Ovary (tissue), 9 donors: ENCODE data around the gene CEP128. TPM values are rescaled to one million over a fixed set of nuclear protein-coding genes. Genes with fewer than 3 reads are reported as not detected.

ENCODE experiments used
- DNase-seq, 5 donors: peaks; one replicate each; pipeline ENCODE4 v3.0.0-alpha.2; 2019 to 2020
- H3K27ac ChIP-seq, 2 donors: fragments of 200-600 bp; one replicate each; pipeline versions ENCODE4 v1.5.1 to v1.8.0; 2019 to 2022
- H3K27me3 ChIP-seq: fragments of 200-600 bp; one replicate; pipeline ENCODE4 v1.8.0; 2022
- H3K36me3 ChIP-seq: fragments of 200-600 bp; sonication (generic); one replicate; pipeline ENCODE4 v1.5.1; 2019
- H3K4me1 ChIP-seq: one replicate; pipeline ENCODE4 v1.8.1; 2013; ENCODE audit warnings: mild to moderate bottlenecking, moderate library complexity; ENCODE audit not compliant: insufficient read depth
- H3K4me3 ChIP-seq: fragments of 200-600 bp; sonication (generic); one replicate; pipeline ENCODE4 v1.5.1; 2017
- H3K9me3 ChIP-seq, 2 donors: fragments of 200-600 bp in 1 of 2; sonication (generic) in 1 of 2; one replicate each; pipeline versions ENCODE4 v1.5.1 to v1.8.1; 2013 to 2019; ENCODE audit warnings: mild to moderate bottlenecking in 1 of 2, moderate library complexity in 1 of 2
- EP300 ChIP-seq: sonication (generic); formaldehyde crosslinking; IDR thresholded peaks from one replicate; pipeline ENCODE4 v1.6.1; 2017; ENCODE audit warnings: antibody characterized with exemption
- POLR2A ChIP-seq: fragments of 450-650 bp; IDR thresholded peaks from one replicate; pipeline ENCODE4 v1.6.1; 2017; ENCODE audit warnings: antibody characterized with exemption, mild to moderate bottlenecking, moderate library complexity
- WGBS, 3 donors: extraction: QIAGEN DNeasy Blood & Tissue Kit in 1 of 3; methylation state at CpG; one replicate each; pipeline versions ENCODE4 v1.1.5 to v1.1.7; 2013 to 2017; 5-methylcytosine and 5-hydroxymethylcytosine counted together
- intact Hi-C, 4 donors: fragments of 100-400 bp; cut with DNase I; formaldehyde crosslinking; loops; one replicate each; pipeline versions ENCODE4 v1.11.0 to v1.15.1; 2022 to 2023
- polyA plus RNA-seq, 2 donors: library from polyadenylated mRNA; stranded (reverse); fragments of 200-250 nt in 1 of 2; fragments of 350-450 nt in 1 of 2; fragmentation: Illumina TruSeq in 1 of 2; extraction: RNeasy Lipid Tissue Mini Kit (QIAGEN cat#74804) in 1 of 2; gene quantifications; one replicate each; pipeline ENCODE4 v1.2.3, GENCODE V29; 2013 to 2014
- small RNA-seq: library from RNA; depleted of rRNA; stranded (forward); fragments of <200 nt; gene quantifications from one replicate; pipeline ENCODE3, GENCODE V24; 2016
- total RNA-seq, 7 donors: library from RNA; depleted of rRNA in 2 of 7; stranded (reverse); fragments of >200 nt in 2 of 7; fragmentation: NEBNext Ultra II Directional in 3 of 7; extraction: Animal tissue kit (Norgen Biotek cat#: 25700) in 3 of 7; gene quantifications; one replicate each; pipeline versions ENCODE4 v1.1.0 to v1.2.4, GENCODE V29; 2016 to 2023
- TF ChIP-seq, protein P1 (sequence below), 3 donors: fragments of 450-650 bp in 2 of 3; fragments of 200-600 bp in 1 of 3; IDR thresholded peaks; one replicate each; pipeline versions ENCODE4 v1.5.1 to v1.8.0; 2016 to 2022; ENCODE audit warnings: antibody characterized with exemption in 3 of 3, mild to moderate bottlenecking in 1 of 3
- donor health status: DM: no; HTN: no; CAD: no; lungs with moderate emphysema.
- donor health status: DM: no; HTN: no; CAD: no.
- donor health status: Bipolar disorder and iron deficiency.
- donor health status: DM: yes; HTN: yes; CAD: no.
- donor health status: DM: no; HTN: no; CAD: no.
- donor health status: DM: yes; HTN: yes; CAD: no.

The CEP128 gene
- total and polyA plus RNA-seq, 9 donors = 1.5 to 14.3 (median 6.4) TPM

DNA sequence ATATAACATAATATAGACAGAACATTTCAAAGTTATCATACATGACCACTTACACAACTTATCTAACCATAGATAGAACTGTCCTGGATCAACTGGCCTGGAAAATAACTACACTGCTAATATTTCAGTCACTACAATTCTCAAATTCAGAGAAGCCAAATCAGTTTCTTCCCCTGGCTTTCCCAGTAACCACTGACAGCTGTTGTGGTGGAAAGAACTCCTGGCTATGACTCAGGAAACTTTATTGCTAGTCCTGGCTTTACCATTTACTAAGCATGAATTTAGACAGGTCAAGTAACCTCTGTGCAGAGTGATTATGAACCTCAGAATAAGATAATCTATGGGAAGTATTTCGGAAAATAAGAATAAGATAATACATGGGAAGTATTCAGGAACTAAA is 485.3 kb downstream of the CEP128 start:
- Histone ChIP-seq H3K4me3 (no peak overlapping the region), H3K36me3 (no peaks in the 10 kb centered on the region), H3K27ac (no peak overlapping the region), H3K9me3 (no peaks in the 10 kb centered on the region), H3K27me3 (no peaks in the 10 kb centered on the region), H3K4me1 (no peaks in the 10 kb centered on the region)
- 46 to 50% (median 47%) methylated on average over 1 of the region's 1 CpG for WGBS, 3 donors
- TF ChIP-seq POLR2A (no peak), EP300 (no peak)
- TF ChIP-seq, protein P1, sequence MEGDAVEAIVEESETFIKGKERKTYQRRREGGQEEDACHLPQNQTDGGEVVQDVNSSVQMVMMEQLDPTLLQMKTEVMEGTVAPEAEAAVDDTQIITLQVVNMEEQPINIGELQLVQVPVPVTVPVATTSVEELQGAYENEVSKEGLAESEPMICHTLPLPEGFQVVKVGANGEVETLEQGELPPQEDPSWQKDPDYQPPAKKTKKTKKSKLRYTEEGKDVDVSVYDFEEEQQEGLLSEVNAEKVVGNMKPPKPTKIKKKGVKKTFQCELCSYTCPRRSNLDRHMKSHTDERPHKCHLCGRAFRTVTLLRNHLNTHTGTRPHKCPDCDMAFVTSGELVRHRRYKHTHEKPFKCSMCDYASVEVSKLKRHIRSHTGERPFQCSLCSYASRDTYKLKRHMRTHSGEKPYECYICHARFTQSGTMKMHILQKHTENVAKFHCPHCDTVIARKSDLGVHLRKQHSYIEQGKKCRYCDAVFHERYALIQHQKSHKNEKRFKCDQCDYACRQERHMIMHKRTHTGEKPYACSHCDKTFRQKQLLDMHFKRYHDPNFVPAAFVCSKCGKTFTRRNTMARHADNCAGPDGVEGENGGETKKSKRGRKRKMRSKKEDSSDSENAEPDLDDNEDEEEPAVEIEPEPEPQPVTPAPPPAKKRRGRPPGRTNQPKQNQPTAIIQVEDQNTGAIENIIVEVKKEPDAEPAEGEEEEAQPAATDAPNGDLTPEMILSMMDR (IDR thresholded peaks at IDR 0.05) = no peak
- intact Hi-C loops = no loop called here
- DNase-seq = no peak

DNA sequence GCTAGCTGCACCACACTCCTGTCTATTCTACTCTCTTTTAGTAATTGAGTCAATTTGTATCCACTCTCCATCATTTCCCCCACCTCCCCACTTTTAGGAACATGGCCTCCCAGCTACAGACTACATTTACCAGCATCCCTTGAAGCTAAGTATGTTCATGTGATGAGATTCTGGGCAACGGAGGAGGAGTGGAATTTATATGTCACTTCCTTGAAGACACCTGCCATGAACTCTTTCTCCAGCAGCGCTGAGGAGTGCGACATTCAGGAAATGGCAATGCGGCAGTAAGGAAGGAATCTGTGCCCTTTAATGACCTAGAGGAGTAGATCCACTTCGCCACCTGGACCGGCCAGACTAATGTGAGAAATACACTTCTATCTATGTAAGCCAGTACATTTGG is 486.5 kb downstream of the CEP128 start:
- Histone ChIP-seq H3K27me3 (no peaks in the 10 kb centered on the region), H3K4me1 (no peaks in the 10 kb centered on the region), H3K4me3 (no peak overlapping the region), H3K27ac (no peak overlapping the region), H3K9me3 (no peaks in the 10 kb centered on the region), H3K36me3 (no peaks in the 10 kb centered on the region)
- TF ChIP-seq POLR2A (no peak), EP300 (no peak)
- TF ChIP-seq, protein P1 (IDR thresholded peaks at IDR 0.05) = no peak
- no peak for DNase-seq
- intact Hi-C loops = no loop called here
- 72 to 80% (median 77%) methylated on average over 6 of the region's 6 CpGs for WGBS, 3 donors

DNA sequence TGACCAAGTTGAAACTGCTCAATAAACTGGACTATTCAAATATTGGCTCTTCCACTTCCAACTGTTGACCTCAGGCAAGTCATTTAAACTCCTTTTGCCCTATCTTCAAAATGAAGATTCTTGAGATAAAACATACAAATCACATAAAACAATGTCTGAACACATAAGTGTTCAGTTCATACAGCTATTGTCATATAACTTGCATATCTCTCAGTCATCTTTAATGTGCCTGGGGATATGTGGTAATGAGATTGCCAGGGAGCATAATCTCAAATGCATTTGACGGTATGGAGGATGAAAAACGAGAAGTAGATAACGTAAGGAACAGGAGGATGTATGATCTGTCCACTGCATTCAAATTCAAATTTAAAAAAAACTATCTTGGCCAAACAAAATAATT is 493.3 kb downstream of the CEP128 start:
- Histone ChIP-seq H3K27ac (no peak overlapping the region), H3K9me3 (no peaks in the 10 kb centered on the region), H3K36me3 (no peaks in the 10 kb centered on the region), H3K4me3 (no peak overlapping the region), H3K27me3 (no peaks in the 10 kb centered on the region), H3K4me1 (no peaks in the 10 kb centered on the region)
- TF ChIP-seq EP300 = no peak
- TF ChIP-seq, protein P1 (IDR thresholded peaks at IDR 0.05) = no peak
- no peak for TF ChIP-seq POLR2A
- no peak for DNase-seq
- intact Hi-C loops = no loop called here
- 81 to 83% (median 82%) methylated on average over 3 of the region's 3 CpGs for WGBS, 3 donors

GRCh38 chr14:80447392-80447791 is 494.1 kb downstream of the CEP128 start:
- intact Hi-C loops = no loop called here
- H3K27me3 ChIP-seq = no peaks in the 10 kb centered on the region

More at GRCh38 chr14:80447392-80447791, 494.1 kb downstream of the CEP128 start:
- no peaks in the 10 kb centered on the region for H3K4me1 ChIP-seq
- no peak overlapping the region for H3K4me3 ChIP-seq
- TF ChIP-seq EP300 (no peak), POLR2A (no peak)
- TF ChIP-seq, protein P1 (IDR thresholded peaks at IDR 0.05) = no peak
- H3K36me3 ChIP-seq = no peaks in the 10 kb centered on the region
- no peaks in the 10 kb centered on the region for H3K9me3 ChIP-seq
- DNase-seq = no peak
- no peak overlapping the region for H3K27ac ChIP-seq

Small RNAs within 50 kb of the gene (small RNA-seq; reads per million reads assigned to genes)
- gene AC022404.1 = not detected

Other genes with a start within 250 kb of the CEP128 start
- under 1 TPM in 2 of 7 donors, not detected in 5; 0.23 to 0.41 TPM for gene TSHR, start 13.9 kb upstream of the CEP128 start, total RNA-seq
- gene TSHR, start 13.9 kb upstream of the CEP128 start, polyA plus RNA-seq = under 1 TPM in 1 of 2 donors, not detected in 1; 0.15 TPM